Measurements from ENCODE around the gene BIVM.
"Not testable (repeated sequence)": the region's sequence is repeated elsewhere in the genome, so short reads cannot be mapped to it uniquely, and the experiment has no call there.

BIVM gene

DNA sequence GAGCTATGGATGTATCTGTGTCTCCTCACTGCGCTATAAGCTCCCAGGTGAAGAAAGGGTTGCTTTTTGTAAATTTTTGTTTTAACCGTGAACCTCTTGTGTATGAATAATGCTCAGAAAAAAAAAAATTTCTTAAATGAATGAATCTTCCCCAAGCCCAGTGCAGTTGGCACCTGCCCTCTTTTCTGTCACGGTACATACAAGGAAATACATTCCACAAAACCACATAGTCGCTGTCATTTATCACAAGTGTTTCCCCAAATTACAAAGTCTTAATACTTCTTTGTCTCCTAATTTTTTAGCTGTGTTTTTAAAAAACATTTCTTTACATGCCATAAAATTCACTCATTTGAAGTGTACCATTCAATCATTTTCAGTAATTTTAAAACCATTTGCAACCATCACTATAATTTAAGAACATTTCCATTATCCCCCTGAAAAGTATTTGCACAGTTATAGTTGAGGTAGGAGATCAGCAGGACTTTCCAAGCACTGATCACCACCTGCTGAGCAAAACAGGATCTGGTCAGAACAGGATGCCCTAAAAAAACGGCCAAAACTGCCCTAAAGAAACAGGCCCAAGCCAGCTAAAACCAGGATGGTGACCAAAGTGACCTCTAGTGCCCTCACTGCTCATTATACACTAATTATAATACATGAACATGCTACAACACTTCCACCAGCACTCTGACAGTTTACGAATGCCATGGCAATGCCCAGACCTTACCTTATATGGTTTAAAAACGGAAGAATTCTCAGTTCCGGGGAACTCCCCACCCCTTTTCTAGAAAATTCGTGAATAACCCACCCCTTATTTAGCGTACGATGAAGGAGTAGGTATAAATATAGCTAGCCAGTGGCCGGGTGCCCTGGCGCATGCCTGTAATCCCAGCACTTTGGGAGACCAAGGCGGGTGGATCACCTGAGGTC is 24.1 kb upstream of the BIVM start:
- H3K27ac ChIP-seq, result peak overlapping the region; percentile 82
- TF ChIP-seq ZFX (IDR thresholded peaks at IDR 0.05) (no peak), CTCF (conservative IDR thresholded peaks at IDR 0.05) (no peak)

DNA sequence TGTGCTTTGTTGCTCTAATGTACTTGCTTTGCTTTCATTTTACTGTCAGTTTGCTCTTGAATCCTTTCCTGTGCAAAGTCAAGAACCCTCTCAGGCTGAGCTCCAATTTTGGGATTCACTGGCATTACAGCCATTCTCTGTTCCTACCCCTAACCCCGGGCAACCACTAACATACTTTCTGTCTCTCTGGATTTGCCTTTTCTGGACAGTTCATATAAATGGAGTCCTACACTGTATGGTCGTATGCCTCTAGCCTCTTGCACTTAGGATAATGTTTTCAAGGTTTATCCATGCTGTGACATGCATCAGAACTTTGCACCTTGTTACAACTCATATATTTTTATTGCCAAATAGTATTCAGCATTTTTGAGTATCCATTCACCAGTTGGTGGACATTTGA is 22.6 kb upstream of the BIVM start:
- TF ChIP-seq ZFX (IDR thresholded peaks at IDR 0.05) (no peak), CTCF (conservative IDR thresholded peaks at IDR 0.05) (no peak)
- no peak overlapping the region for H3K27ac ChIP-seq

DNA sequence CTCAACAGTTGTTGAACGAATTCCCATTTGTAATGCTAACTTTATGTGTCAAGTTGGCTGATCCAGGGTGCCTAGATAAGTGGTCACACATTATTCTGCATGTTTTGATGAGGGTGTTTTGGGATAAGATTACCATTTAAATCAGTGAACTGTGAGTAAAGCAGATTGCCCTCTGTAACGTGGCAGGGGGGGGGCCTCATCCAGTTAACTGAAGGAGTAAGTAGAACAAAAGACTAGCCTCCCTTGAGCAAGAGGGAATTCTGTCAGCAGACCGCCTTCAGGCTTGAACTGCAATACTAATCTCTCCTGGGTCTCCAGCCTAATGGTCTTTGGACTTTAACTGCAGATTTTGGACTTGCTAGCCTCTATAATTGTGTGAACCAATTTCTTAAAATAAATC is 21.2 kb upstream of the BIVM start:
- no peak overlapping the region for H3K27ac ChIP-seq
- TF ChIP-seq ZFX (IDR thresholded peaks at IDR 0.05) (no peak), CTCF (conservative IDR thresholded peaks at IDR 0.05) (no peak)

- H3K27ac ChIP-seq, result no peak overlapping the region
- no peak for TF ChIP-seq CTCF (conservative IDR thresholded peaks at IDR 0.05)
- no peak for TF ChIP-seq ZFX (IDR thresholded peaks at IDR 0.05)
Observed at GRCh38 chr13:102779436-102780159, 19.3 kb upstream of the BIVM start.

- H3K27ac ChIP-seq, result not testable (repeated sequence)
Observed at GRCh38 chr13:102780656-102781055, 18.3 kb upstream of the BIVM start.

- no peak for TF ChIP-seq ZFX (IDR thresholded peaks at IDR 0.05)
- TF ChIP-seq CTCF (conservative IDR thresholded peaks at IDR 0.05), result no peak
- no peak overlapping the region for H3K27ac ChIP-seq
Observed at GRCh38 chr13:102781591-102781990, 17.3 kb upstream of the BIVM start.

DNA sequence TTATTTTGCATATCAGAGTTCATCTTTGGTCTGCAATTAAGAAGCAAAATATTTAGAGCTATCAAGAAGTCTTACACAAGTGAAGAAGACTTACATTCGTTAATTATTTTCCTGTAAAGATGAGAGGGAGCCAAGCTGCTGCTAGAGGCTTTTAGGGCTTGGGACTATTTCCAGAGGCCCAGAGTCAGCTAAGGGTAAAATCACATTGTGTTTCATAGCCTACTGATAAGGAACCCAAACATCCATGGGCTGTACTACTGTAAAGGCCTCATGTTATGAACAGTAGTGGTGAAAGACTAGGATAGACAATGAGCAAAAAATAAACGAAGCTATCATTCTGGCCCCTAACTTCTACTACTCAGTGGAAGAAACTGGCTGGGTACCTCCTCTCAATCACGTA is 14.4 kb upstream of the BIVM start:
- no peak overlapping the region for H3K27ac ChIP-seq
- TF ChIP-seq ZFX (IDR thresholded peaks at IDR 0.05) (no peak), CTCF (conservative IDR thresholded peaks at IDR 0.05) (no peak)
